Choroid plexus epithelial cell (primary cell): ENCODE data around the gene SPATA46.

ENCODE experiments used
- DNase-seq: peaks from one replicate; pipeline ENCODE4 v3.0.0-alpha.2; 2010; ENCODE audit warnings: low read depth
- H3K4me3 ChIP-seq: 2 replicates; pipeline ENCODE4 v1.5.1; 2011; ENCODE audit warnings: low read depth, mild to moderate bottlenecking, control low read depth, low read length, moderate library complexity
- CTCF ChIP-seq: conservative IDR thresholded peaks from 2 replicates; pipeline ENCODE4 v1.5.1; 2011; ENCODE audit warnings: low read depth, mild to moderate bottlenecking, control low read depth, inconsistent platforms, low read length, moderate library complexity

SPATA46 gene

GRCh38 chr1:162400790-162401355, 24.2 kb upstream of the SPATA46 start:
- no peak overlapping the region for H3K4me3 ChIP-seq
- TF ChIP-seq CTCF = no peak
- DNase-seq = no peak

- DNase-seq = no peak
- no peak for TF ChIP-seq CTCF
- H3K4me3 ChIP-seq = no peak overlapping the region
Observed at GRCh38 chr1:162398999-162399580, 22.4 kb upstream of the SPATA46 start.

- DNase-seq = no peak
- no peak overlapping the region for H3K4me3 ChIP-seq
- TF ChIP-seq CTCF = no peak
Observed at GRCh38 chr1:162397943-162398560, 21.4 kb upstream of the SPATA46 start.

- DNase-seq = peak; percentile 56
- TF ChIP-seq CTCF = peak; percentile 32
- no peak overlapping the region for H3K4me3 ChIP-seq
Observed at GRCh38 chr1:162397039-162397448, 20.4 kb upstream of the SPATA46 start.

- no peak for TF ChIP-seq CTCF
- no peak overlapping the region for H3K4me3 ChIP-seq
- DNase-seq = no peak
Observed at GRCh38 chr1:162396201-162396906, 19.7 kb upstream of the SPATA46 start.

- TF ChIP-seq CTCF = peak; percentile 86
- H3K4me3 ChIP-seq = no peak overlapping the region
- peak; percentile 80 for DNase-seq
Observed at GRCh38 chr1:162391790-162392563, 15.3 kb upstream of the SPATA46 start.
